ENCODE data around the gene ATP2B1.

DNA sequence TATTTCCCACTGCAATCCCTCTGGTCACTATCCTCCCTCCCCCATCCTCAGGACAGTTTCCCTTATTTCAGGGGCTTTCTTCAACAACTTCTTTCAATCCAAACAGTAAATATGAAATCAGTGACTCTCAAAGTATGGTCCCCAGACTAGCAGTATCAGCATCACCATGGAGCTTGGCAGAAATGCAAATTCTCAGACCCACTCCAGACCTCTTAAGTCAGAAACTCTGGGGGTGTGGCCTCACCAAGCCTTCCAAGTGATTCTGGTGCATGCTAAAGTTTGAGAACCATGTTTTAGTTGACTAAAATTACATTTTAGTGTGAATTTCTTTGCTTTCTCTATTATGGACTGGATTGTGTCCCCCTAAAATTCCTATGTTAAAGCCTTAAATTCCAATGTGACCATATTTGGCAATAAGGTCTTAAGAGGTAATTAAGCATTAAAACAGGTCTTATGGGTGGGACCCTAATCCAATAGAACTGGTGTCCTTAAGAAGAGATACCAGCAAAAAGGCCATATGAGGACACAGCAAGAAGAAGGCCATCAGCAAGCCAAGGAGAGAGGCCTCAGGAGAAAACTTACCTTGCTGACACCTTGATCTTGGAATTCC is 23.2 kb downstream of the ATP2B1 start:
- TF ChIP-seq YY1 (IDR thresholded peaks at IDR 0.05; ENCODE audit: insufficient read depth, insufficient read length) = no peak
- no peak for TF ChIP-seq ZNF274 (IDR thresholded peaks at IDR 0.05; ENCODE audit: low read depth, low read length)
